GM12878 (cell line): ENCODE results near the gene H19. TPM values are rescaled to one million over a fixed set of nuclear protein-coding genes. Genes with fewer than 3 reads are reported as not detected.

Experiments used
- ATAC-seq: fragments of 200-7000 bp; cut with Tn5 transposase; 3 replicates; pipeline ENCODE4 v1.9.1; 2020; ENCODE audit warnings: mild to moderate bottlenecking, moderate library complexity
- BruUV-seq: library from RNA; stranded (reverse); fragments of 400-500 nt; replicated peaks from 2 replicates; lab custom pipeline; 2021; lab: Mats Ljungman, UMichigan
- CTCF ChIA-PET: fragments of 300-600 bp; sonication (Branson Sonifier 250); formaldehyde crosslinking; extraction: SDS; loops from one replicate; lab custom pipeline; 2021; ENCODE audit warnings: inconsistent platforms; lab: Yijun Ruan, JAX
- POLR2A ChIA-PET: fragments of 350-600 bp; formaldehyde crosslinking; extraction: SDS; loops from one replicate; lab custom pipeline; 2021; ENCODE audit warnings: inconsistent platforms; lab: Charles Lee
- RAD21 ChIA-PET: fragments of 300-600 bp; sonication (Branson Sonifier 250); formaldehyde crosslinking; loops from one replicate; lab custom pipeline; 2023; ENCODE audit warnings: antibody characterized with exemption; ENCODE audit not compliant: unreplicated experiment; lab: Charles Lee
- SMC1A ChIA-PET: fragments of 300-600 bp; sonication (Branson Sonifier 250); formaldehyde crosslinking; loops from one replicate; lab custom pipeline; 2023; ENCODE audit not compliant: unreplicated experiment, uncharacterized antibody; lab: Charles Lee
- DNase-seq: peaks from one replicate; pipeline ENCODE4 v3.0.0-alpha.2; 2011; ENCODE audit warnings: low read depth, low spot score
- FAIRE-seq: peaks from 3 replicates; lab custom pipeline; 2011; peaks lifted over from hg19 to GRCh38; lab: Jason Lieb, UNC
- H2AFZ ChIP-seq: 2 replicates; pipeline ENCODE4 v1.6.0; 2011; ENCODE audit warnings: low read depth, low read length, control low read depth; ENCODE audit not compliant: control insufficient read depth
- H3K27ac ChIP-seq: 2 replicates; pipeline ENCODE4 v1.5.1; 2011; ENCODE audit warnings: control low read depth; ENCODE audit not compliant: control insufficient read depth, insufficient read depth
- H3K27me3 ChIP-seq, 2 experiments: replicated peaks in 1 of 2; 2 replicates each; pipeline versions ENCODE4 v1.6.0 to v1.6.1; 2011; ENCODE audit warnings: low read length in 1 of 2; ENCODE audit not compliant: control insufficient read depth in 2 of 2, insufficient read depth in 2 of 2
- H3K36me3 ChIP-seq, 2 experiments: 2 replicates each; pipeline ENCODE4 v1.5.1; 2011; ENCODE audit warnings: low read length in 1 of 2; ENCODE audit not compliant: control insufficient read depth in 2 of 2, insufficient read depth in 2 of 2
- H3K4me1 ChIP-seq: 2 replicates; pipeline ENCODE4 v1.6.1; 2011; ENCODE audit warnings: mild to moderate bottlenecking, low read length, moderate library complexity, mixed read lengths; ENCODE audit not compliant: control insufficient read depth, insufficient read depth
- H3K4me2 ChIP-seq: 2 replicates; pipeline ENCODE4 v1.6.0; 2011; ENCODE audit warnings: control low read depth; ENCODE audit not compliant: control insufficient read depth, insufficient read depth
- H3K4me3 ChIP-seq: fragments of 200-600 bp; sonication (generic); 2 replicates; pipeline ENCODE4 v1.5.1; 2016
- H3K79me2 ChIP-seq: 2 replicates; pipeline ENCODE4 v1.6.0; 2011; ENCODE audit warnings: low read length; ENCODE audit not compliant: control insufficient read depth, insufficient read depth
- H3K9ac ChIP-seq: 2 replicates; pipeline ENCODE4 v1.8.0; 2011; ENCODE audit warnings: low read length, control low read depth, mixed read lengths; ENCODE audit not compliant: control insufficient read depth, insufficient read depth
- H3K9me3 ChIP-seq: replicated peaks from 3 replicates; pipeline ENCODE4 v1.5.1; 2011; ENCODE audit warnings: mild to moderate bottlenecking, low read length; ENCODE audit not compliant: control insufficient read depth, insufficient read depth
- H4K20me1 ChIP-seq: 2 replicates; pipeline ENCODE4 v1.6.0; 2011; ENCODE audit not compliant: control insufficient read depth, insufficient read depth
- CBFB ChIP-seq: IDR thresholded peaks from 2 replicates; pipeline ENCODE4 v1.6.1; 2016; ENCODE audit warnings: antibody characterized with exemption, low read depth
- JUND ChIP-seq: IDR thresholded peaks from 2 replicates; pipeline ENCODE4 v1.6.1; 2012; ENCODE audit warnings: low read depth, mild to moderate bottlenecking, low read length, improper control_type of control experiment, moderate library complexity
- KAT2A ChIP-seq: conservative IDR thresholded peaks from 2 replicates; pipeline ENCODE4 v1.6.1; 2011; ENCODE audit warnings: low read depth, low read length; ENCODE audit not compliant: control insufficient read depth
- NFYB ChIP-seq: IDR thresholded peaks from 2 replicates; pipeline ENCODE4 v1.6.1; 2011; ENCODE audit warnings: low read depth, mild to moderate bottlenecking, low read length, improper control_type of control experiment, moderate library complexity; ENCODE audit not compliant: insufficient read depth
- NRF1 ChIP-seq: conservative IDR thresholded peaks from 2 replicates; pipeline ENCODE4 v1.6.1; 2011; ENCODE audit warnings: mild to moderate bottlenecking, low read depth, low read length, improper control_type of control experiment
- RBBP5 ChIP-seq: fragments of 200-600 bp; sonication (generic); conservative IDR thresholded peaks from 2 replicates; pipeline ENCODE4 v1.6.1; 2016
- SIX5 ChIP-seq: IDR thresholded peaks from 2 replicates; pipeline ENCODE4 v1.6.1; 2011; ENCODE audit warnings: mild to moderate bottlenecking, low read depth, low read length, moderate library complexity; ENCODE audit not compliant: severe bottlenecking
- YY1 ChIP-seq: IDR thresholded peaks from 2 replicates; pipeline ENCODE4 v1.6.1; 2011; ENCODE audit warnings: low read depth, mild to moderate bottlenecking, low read length
- WGBS: methylation state at CpG from one replicate; pipeline ENCODE4 v1.1.6; 2016; ENCODE audit warnings: low lambda C conversion rate; ENCODE audit not compliant: insufficient replicate concordance, insufficient coverage; ENCODE audit errors: missing lambda C conversion rate; 5-methylcytosine and 5-hydroxymethylcytosine counted together
- in situ Hi-C: fragments of 300-500 bp; cut with MboI; formaldehyde crosslinking; loops from 9 replicates; pipeline ENCODE4 v1.14.3; 2018; ENCODE audit warnings: mixed read lengths
- intact Hi-C: fragments of 100-400 bp; cut with micrococcal nuclease; formaldehyde crosslinking; loops from one replicate; pipeline ENCODE4 v1.14.2; 2022; ENCODE audit not compliant: unreplicated experiment
- polyA plus RNA-seq, 11 experiments: library from polyadenylated mRNA; depleted of rRNA in 4 of 11; unstranded in 6 of 11; stranded (reverse) in 5 of 11; fragments of >200 nt; fragmentation: Nextera tagmentation in 4 of 11; fragmentation: Illumina TruSeq in 1 of 11; extraction: Ambion mirVana in 4 of 11; extraction: Trizol in 1 of 11; gene quantifications; 1 replicate in 1 of 11; 2 replicates in 10 of 11; pipeline versions ENCODE4 v1.2.1 to v1.2.3, GENCODE V29; 2011 to 2016; ENCODE audit warnings: inconsistent platforms in 2 of 11, missing spikeins in 2 of 11, low read depth in 1 of 11
- total RNA-seq, 4 experiments: library from RNA; depleted of rRNA in 3 of 4; stranded (reverse); fragments of >200 nt in 3 of 4; fragmentation: Illumina TruSeq in 1 of 4; extraction: Trizol in 1 of 4; gene quantifications; 2 replicates each; pipeline versions ENCODE4 v1.2.1 to v1.2.3, GENCODE V29; 2013 to 2021
- TF ChIP-seq, protein P1 (sequence below): fragments of 450-650 bp; IDR thresholded peaks from 2 replicates; pipeline ENCODE4 v1.6.1; 2016; ENCODE audit warnings: mild to moderate bottlenecking, moderate library complexity, borderline replicate concordance
- TF ChIP-seq, protein P2 (sequence below): fragments of 450-650 bp; IDR thresholded peaks from 2 replicates; pipeline ENCODE4 v1.6.1; 2014; ENCODE audit warnings: mild to moderate bottlenecking
- TF ChIP-seq, protein P3 (sequence below): fragments of 450-650 bp; IDR thresholded peaks from 2 replicates; pipeline ENCODE4 v1.6.1; 2016; ENCODE audit warnings: mild to moderate bottlenecking
- TF ChIP-seq, protein P4 (sequence below): IDR thresholded peaks from 2 replicates; pipeline ENCODE4 v1.6.1; 2011; ENCODE audit warnings: borderline replicate concordance, low read depth, mild to moderate bottlenecking, moderate library complexity, low read length; ENCODE audit not compliant: insufficient read depth, poor library complexity, severe bottlenecking

The H19 gene
- total and polyA plus RNA-seq, 10 of the 15 experiments (the other 5 are each of a cell fraction or from before 2014, with no cell fraction given) = 0.04 to 1.2 (median 0.31) TPM; not detected in 6

DNA sequence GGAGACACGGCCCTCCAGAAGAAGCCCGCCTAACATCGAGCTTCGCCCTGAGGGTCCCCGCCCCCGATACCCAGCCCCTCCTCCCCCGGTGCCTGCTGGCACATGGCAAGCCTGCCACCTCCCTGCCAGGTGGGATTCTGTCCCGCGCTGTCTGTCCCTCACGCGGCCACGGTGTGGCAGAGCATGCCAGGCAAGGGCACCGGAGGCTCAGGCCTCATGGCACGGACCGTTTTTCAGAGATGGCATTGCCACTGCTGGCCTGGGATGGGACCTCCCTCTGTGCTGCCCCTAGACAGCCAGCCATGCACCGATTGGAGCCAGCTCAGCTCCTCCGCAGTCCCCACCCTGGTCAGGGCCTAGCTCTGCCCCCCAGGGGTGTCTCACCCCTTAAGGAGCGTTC is 31.1 kb downstream of the H19 start:
- Histone ChIP-seq H3K4me2 (no peak overlapping the region), H2AFZ (no peak overlapping the region), H3K4me3 (no peak overlapping the region), H4K20me1 (no peaks in the 10 kb centered on the region), H3K9ac (no peak overlapping the region), H3K79me2 (no peaks in the 10 kb centered on the region), H3K36me3 (no peaks in the 10 kb centered on the region), H3K9me3 (no peaks in the 10 kb centered on the region), H3K4me1 (no peaks in the 10 kb centered on the region), H3K27me3 (no peaks in the 10 kb centered on the region), H3K27ac (no peak overlapping the region)
- ATAC-seq (no peak), DNase-seq (no peak), FAIRE-seq (no peak)
- intact Hi-C loops = no loop called here
- ChIA-PET CTCF (no interaction called here), RAD21 (no interaction called here), POLR2A (no interaction called here), SMC1A (no interaction called here)
- in situ Hi-C loops = no loop called here
- TF ChIP-seq RBBP5 (no peak), CBFB (no peak), JUND (no peak), NFYB (no peak), KAT2A (no peak), NRF1 (no peak), YY1 (no peak), SIX5 (no peak)
- TF ChIP-seq, protein P1, sequence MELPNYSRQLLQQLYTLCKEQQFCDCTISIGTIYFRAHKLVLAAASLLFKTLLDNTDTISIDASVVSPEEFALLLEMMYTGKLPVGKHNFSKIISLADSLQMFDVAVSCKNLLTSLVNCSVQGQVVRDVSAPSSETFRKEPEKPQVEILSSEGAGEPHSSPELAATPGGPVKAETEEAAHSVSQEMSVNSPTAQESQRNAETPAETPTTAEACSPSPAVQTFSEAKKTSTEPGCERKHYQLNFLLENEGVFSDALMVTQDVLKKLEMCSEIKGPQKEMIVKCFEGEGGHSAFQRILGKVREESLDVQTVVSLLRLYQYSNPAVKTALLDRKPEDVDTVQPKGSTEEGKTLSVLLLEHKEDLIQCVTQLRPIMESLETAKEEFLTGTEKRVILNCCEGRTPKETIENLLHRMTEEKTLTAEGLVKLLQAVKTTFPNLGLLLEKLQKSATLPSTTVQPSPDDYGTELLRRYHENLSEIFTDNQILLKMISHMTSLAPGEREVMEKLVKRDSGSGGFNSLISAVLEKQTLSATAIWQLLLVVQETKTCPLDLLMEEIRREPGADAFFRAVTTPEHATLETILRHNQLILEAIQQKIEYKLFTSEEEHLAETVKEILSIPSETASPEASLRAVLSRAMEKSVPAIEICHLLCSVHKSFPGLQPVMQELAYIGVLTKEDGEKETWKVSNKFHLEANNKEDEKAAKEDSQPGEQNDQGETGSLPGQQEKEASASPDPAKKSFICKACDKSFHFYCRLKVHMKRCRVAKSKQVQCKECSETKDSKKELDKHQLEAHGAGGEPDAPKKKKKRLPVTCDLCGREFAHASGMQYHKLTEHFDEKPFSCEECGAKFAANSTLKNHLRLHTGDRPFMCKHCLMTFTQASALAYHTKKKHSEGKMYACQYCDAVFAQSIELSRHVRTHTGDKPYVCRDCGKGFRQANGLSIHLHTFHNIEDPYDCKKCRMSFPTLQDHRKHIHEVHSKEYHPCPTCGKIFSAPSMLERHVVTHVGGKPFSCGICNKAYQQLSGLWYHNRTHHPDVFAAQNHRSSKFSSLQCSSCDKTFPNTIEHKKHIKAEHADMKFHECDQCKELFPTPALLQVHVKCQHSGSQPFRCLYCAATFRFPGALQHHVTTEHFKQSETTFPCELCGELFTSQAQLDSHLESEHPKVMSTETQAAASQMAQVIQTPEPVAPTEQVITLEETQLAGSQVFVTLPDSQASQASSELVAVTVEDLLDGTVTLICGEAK = no peak
- TF ChIP-seq, protein P2, sequence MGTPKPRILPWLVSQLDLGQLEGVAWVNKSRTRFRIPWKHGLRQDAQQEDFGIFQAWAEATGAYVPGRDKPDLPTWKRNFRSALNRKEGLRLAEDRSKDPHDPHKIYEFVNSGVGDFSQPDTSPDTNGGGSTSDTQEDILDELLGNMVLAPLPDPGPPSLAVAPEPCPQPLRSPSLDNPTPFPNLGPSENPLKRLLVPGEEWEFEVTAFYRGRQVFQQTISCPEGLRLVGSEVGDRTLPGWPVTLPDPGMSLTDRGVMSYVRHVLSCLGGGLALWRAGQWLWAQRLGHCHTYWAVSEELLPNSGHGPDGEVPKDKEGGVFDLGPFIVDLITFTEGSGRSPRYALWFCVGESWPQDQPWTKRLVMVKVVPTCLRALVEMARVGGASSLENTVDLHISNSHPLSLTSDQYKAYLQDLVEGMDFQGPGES = no peak
- TF ChIP-seq, protein P3, sequence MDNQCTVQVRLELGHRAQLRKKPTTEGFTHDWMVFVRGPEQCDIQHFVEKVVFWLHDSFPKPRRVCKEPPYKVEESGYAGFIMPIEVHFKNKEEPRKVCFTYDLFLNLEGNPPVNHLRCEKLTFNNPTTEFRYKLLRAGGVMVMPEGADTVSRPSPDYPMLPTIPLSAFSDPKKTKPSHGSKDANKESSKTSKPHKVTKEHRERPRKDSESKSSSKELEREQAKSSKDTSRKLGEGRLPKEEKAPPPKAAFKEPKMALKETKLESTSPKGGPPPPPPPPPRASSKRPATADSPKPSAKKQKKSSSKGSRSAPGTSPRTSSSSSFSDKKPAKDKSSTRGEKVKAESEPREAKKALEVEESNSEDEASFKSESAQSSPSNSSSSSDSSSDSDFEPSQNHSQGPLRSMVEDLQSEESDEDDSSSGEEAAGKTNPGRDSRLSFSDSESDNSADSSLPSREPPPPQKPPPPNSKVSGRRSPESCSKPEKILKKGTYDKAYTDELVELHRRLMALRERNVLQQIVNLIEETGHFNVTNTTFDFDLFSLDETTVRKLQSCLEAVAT = no peak
- TF ChIP-seq, protein P4, sequence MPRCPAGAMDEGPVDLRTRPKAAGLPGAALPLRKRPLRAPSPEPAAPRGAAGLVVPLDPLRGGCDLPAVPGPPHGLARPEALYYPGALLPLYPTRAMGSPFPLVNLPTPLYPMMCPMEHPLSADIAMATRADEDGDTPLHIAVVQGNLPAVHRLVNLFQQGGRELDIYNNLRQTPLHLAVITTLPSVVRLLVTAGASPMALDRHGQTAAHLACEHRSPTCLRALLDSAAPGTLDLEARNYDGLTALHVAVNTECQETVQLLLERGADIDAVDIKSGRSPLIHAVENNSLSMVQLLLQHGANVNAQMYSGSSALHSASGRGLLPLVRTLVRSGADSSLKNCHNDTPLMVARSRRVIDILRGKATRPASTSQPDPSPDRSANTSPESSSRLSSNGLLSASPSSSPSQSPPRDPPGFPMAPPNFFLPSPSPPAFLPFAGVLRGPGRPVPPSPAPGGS = no peak
- BruUV-seq = no TSS peak
- 63% methylated on average over 3 of the region's 18 CpGs for WGBS
